IMR-90 (cell line): ENCODE data around the gene OSGIN1. TPM values are rescaled to one million over a fixed set of nuclear protein-coding genes. Genes with fewer than 3 reads are reported as not detected.

Experiments
- ATAC-seq: fragments of 200-7000 bp; cut with Tn5 transposase; 2 replicates; pipeline ENCODE4 v1.9.1; 2020; ENCODE audit warnings: low read depth, mild to moderate bottlenecking, moderate library complexity
- BruUV-seq: library from RNA; stranded (reverse); fragments of 400-500 nt; replicated peaks from 2 replicates; lab custom pipeline; 2021; lab: Mats Ljungman, UMichigan
- CTCF ChIA-PET: fragments of 300-600 bp; formaldehyde crosslinking; extraction: SDS; loops from one replicate; lab custom pipeline; 2021; ENCODE audit warnings: antibody characterized with exemption; lab: Yijun Ruan, JAX
- POLR2A ChIA-PET: fragments of 300-600 bp; sonication (Branson Sonifier 250); formaldehyde crosslinking; loops from one replicate; lab custom pipeline; 2022; ENCODE audit warnings: antibody characterized with exemption; ENCODE audit not compliant: unreplicated experiment; lab: Charles Lee
- DNase-seq: peaks from one replicate; pipeline ENCODE4 v3.0.0; 2013
- H2AFZ ChIP-seq: replicated peaks from 2 replicates; pipeline ENCODE3; 2013; ENCODE audit warnings: low read length, mild to moderate bottlenecking; ENCODE audit not compliant: poor library complexity
- H2AK5ac ChIP-seq: 2 replicates; pipeline ENCODE4 v1.6.1; 2013; ENCODE audit warnings: low read depth, low read length, inconsistent platforms
- H2AK9ac ChIP-seq: replicated peaks from 2 replicates; pipeline ENCODE3; 2013; ENCODE audit warnings: mild to moderate bottlenecking, low read depth, low read length, moderate library complexity; ENCODE audit not compliant: poor library complexity
- H2BK120ac ChIP-seq: 2 replicates; pipeline ENCODE4 v1.6.1; 2013; ENCODE audit warnings: low read depth, low read length, inconsistent platforms
- H2BK15ac ChIP-seq: 3 replicates; pipeline ENCODE4 v1.6.1; 2013; ENCODE audit warnings: low read depth, low read length, inconsistent platforms
- H2BK20ac ChIP-seq: 2 replicates; pipeline ENCODE4 v1.6.1; 2013; ENCODE audit warnings: low read depth, mild to moderate bottlenecking, inconsistent platforms, low read length, moderate library complexity
- H2BK5ac ChIP-seq: 2 replicates; pipeline ENCODE4 v1.6.1; 2013; ENCODE audit warnings: mild to moderate bottlenecking, low read depth, low read length, inconsistent platforms; ENCODE audit not compliant: poor library complexity, severe bottlenecking
- H3K14ac ChIP-seq: replicated peaks from 2 replicates; pipeline ENCODE4 v1.6.1; 2013; ENCODE audit warnings: low read depth, low read length, inconsistent platforms
- H3K18ac ChIP-seq: 2 replicates; pipeline ENCODE4 v1.6.1; 2013; ENCODE audit warnings: low read depth, low read length, control low read depth
- H3K23ac ChIP-seq: 2 replicates; pipeline ENCODE4 v1.6.1; 2013; ENCODE audit warnings: low read depth, low read length, inconsistent platforms
- H3K27ac ChIP-seq: 2 replicates; pipeline ENCODE4 v1.5.1; 2013; ENCODE audit warnings: mild to moderate bottlenecking, control low read depth, low read length; ENCODE audit not compliant: insufficient read depth
- H3K27me3 ChIP-seq: 2 replicates; pipeline ENCODE4 v1.6.1; 2013; ENCODE audit warnings: low read length; ENCODE audit not compliant: control insufficient read depth, insufficient read depth
- H3K36me3 ChIP-seq: 2 replicates; pipeline ENCODE4 v1.6.1; 2013; ENCODE audit warnings: low read length, mixed read lengths; ENCODE audit not compliant: control insufficient read depth, insufficient read depth
- H3K4ac ChIP-seq: 2 replicates; pipeline ENCODE4 v1.6.1; 2013; ENCODE audit warnings: low read depth, low read length, inconsistent platforms
- H3K4me1 ChIP-seq: 2 replicates; pipeline ENCODE4 v1.6.1; 2013; ENCODE audit warnings: low read length, mixed read lengths; ENCODE audit not compliant: control insufficient read depth, insufficient read depth
- H3K4me2 ChIP-seq: 2 replicates; pipeline ENCODE4 v1.6.1; 2013; ENCODE audit warnings: low read depth, mild to moderate bottlenecking, control low read depth, low read length, moderate library complexity
- H3K4me3 ChIP-seq: 2 replicates; pipeline ENCODE4 v1.5.1; 2013; ENCODE audit warnings: low read depth, mild to moderate bottlenecking, control low read depth, low read length, moderate library complexity; ENCODE audit not compliant: insufficient read depth
- H3K56ac ChIP-seq: 2 replicates; pipeline ENCODE4 v1.6.1; 2013; ENCODE audit warnings: low read length, inconsistent platforms; ENCODE audit not compliant: insufficient read depth; ENCODE audit errors: extremely low read depth
- H3K79me1 ChIP-seq, 2 experiments: 2 replicates each; pipeline ENCODE4 v1.6.1; 2013; ENCODE audit warnings: low read length in 2 of 2, inconsistent platforms in 1 of 2, low read depth in 1 of 2
- H3K9ac ChIP-seq: 2 replicates; pipeline ENCODE4 v1.6.1; 2013; ENCODE audit warnings: low read depth, low read length, control low read depth
- H3K9me1 ChIP-seq: 2 replicates; pipeline ENCODE4 v1.6.1; 2013; ENCODE audit warnings: low read length, inconsistent platforms; ENCODE audit not compliant: insufficient read depth
- H3K9me3 ChIP-seq: 2 replicates; pipeline ENCODE4 v1.6.1; 2013; ENCODE audit warnings: low read length; ENCODE audit not compliant: control insufficient read depth, insufficient read depth
- H4K20me1 ChIP-seq: 2 replicates; pipeline ENCODE4 v1.6.1; 2013; ENCODE audit warnings: low read length, inconsistent platforms; ENCODE audit not compliant: insufficient read depth
- H4K5ac ChIP-seq: 2 replicates; pipeline ENCODE4 v1.6.1; 2013; ENCODE audit warnings: mild to moderate bottlenecking, low read depth, low read length, control low read depth
- H4K8ac ChIP-seq, 2 experiments: 2 replicates each; pipeline ENCODE4 v1.6.1; 2013; ENCODE audit warnings: low read depth in 2 of 2, low read length in 2 of 2, control low read depth in 1 of 2, inconsistent platforms in 1 of 2
- H4K91ac ChIP-seq: 2 replicates; pipeline ENCODE4 v1.6.1; 2013; ENCODE audit warnings: low read depth, low read length, inconsistent platforms; ENCODE audit not compliant: insufficient read depth
- BHLHE40 ChIP-seq: fragments of 150-350 bp; IDR thresholded peaks from 2 replicates; pipeline ENCODE4 v1.6.1; 2016; ENCODE audit warnings: mild to moderate bottlenecking, low read depth, low read length
- CEBPB ChIP-seq: IDR thresholded peaks from 2 replicates; pipeline ENCODE4 v1.6.1; 2012; ENCODE audit warnings: low read depth, low read length, improper control_type of control experiment
- CHD1 ChIP-seq: IDR thresholded peaks from 2 replicates; pipeline ENCODE4 v1.6.1; 2012; ENCODE audit warnings: low read depth, low read length, improper control_type of control experiment
- FOS ChIP-seq: fragments of 150-350 bp; IDR thresholded peaks from 2 replicates; pipeline ENCODE4 v1.6.1; 2016; ENCODE audit warnings: low read depth, low read length
- MAZ ChIP-seq: IDR thresholded peaks from 2 replicates; pipeline ENCODE4 v1.6.1; 2012; ENCODE audit warnings: low read depth, mild to moderate bottlenecking, low read length, improper control_type of control experiment, moderate library complexity, borderline replicate concordance
- MXI1 ChIP-seq: IDR thresholded peaks from 2 replicates; pipeline ENCODE4 v1.6.1; 2012; ENCODE audit warnings: low read depth, mild to moderate bottlenecking, low read length, moderate library complexity, borderline replicate concordance
- POLR2A ChIP-seq: IDR thresholded peaks from 2 replicates; pipeline ENCODE4 v1.6.1; 2012; ENCODE audit warnings: mild to moderate bottlenecking, low read depth, low read length
- RFX5 ChIP-seq: IDR thresholded peaks from 2 replicates; pipeline ENCODE4 v1.8.0; 2012; ENCODE audit warnings: low read depth, mild to moderate bottlenecking, low read length, moderate library complexity
- SMC3 ChIP-seq: fragments of 150-350 bp; IDR thresholded peaks from 2 replicates; pipeline ENCODE4 v1.6.1; 2016; ENCODE audit warnings: low read depth, mild to moderate bottlenecking, antibody characterized with exemption, low read length, moderate library complexity
- WGBS, 2 experiments: methylation state at CpG; one replicate each; pipeline versions ENCODE4 v1.1.5 to v1.1.7; 2013; ENCODE audit warnings: missing lambda C conversion rate in 2 of 2; ENCODE audit not compliant: insufficient read length in 1 of 2; ENCODE audit errors: extremely low coverage in 2 of 2; 5-methylcytosine and 5-hydroxymethylcytosine counted together
- dilution Hi-C: fragments of 300-500 bp; cut with HindIII; formaldehyde crosslinking; loops from one replicate; pipeline ENCODE4 v1.14.3; 2018; ENCODE audit warnings: low sequenced_read_pairs; ENCODE audit not compliant: unreplicated experiment
- in situ Hi-C: fragments of 300-500 bp; cut with MboI; formaldehyde crosslinking; loops from 3 replicates; pipeline ENCODE4 v1.14.3; 2019; ENCODE audit warnings: low sequenced_read_pairs, inconsistent platforms, mixed read lengths
- intact Hi-C: fragments of 100-400 bp; cut with micrococcal nuclease; formaldehyde crosslinking; loops from 2 replicates; pipeline ENCODE4 v1.10.0; 2022
- polyA plus RNA-seq, 3 experiments: library from polyadenylated mRNA; depleted of rRNA; stranded (reverse); fragments of >200 nt; gene quantifications; 2 replicates each; pipeline ENCODE4 v1.2.3, GENCODE V29; 2012; ENCODE audit warnings: low replicate concordance in 1 of 3
- total RNA-seq: library from RNA; depleted of rRNA; stranded (reverse); fragments of >200 nt; gene quantifications from 2 replicates; pipeline ENCODE4 v1.2.3, GENCODE V29; 2012

The OSGIN1 gene
- total and polyA plus RNA-seq, 2 of the 4 experiments (the other 2 are of a cell fraction), result 0.90 to 6.4 TPM

GRCh38 chr16:83913245-83913633, 39.8 kb upstream of the OSGIN1 start:
- Histone ChIP-seq H4K20me1 (peaks cover 1% of the 10 kb centered on the region), H2BK20ac (no peak overlapping the region), H3K79me1 (peaks cover 3 to 8% of the 10 kb centered on the region in 2 experiments; a peak in 1 of 4 replicates), H2AK9ac (no peak overlapping the region), H2AK5ac (no peak overlapping the region), H2BK5ac (no peak overlapping the region), H4K5ac (no peak overlapping the region), H3K9me1 (peaks cover 9% of the 10 kb centered on the region), H3K14ac (0 out of 2 replicates have a peak overlapping the region, but pooled peaks have one; percentile 51), H3K56ac (no peak overlapping the region), H3K36me3 (peaks cover 49% of the 10 kb centered on the region), H2AFZ (peak overlapping the region; percentile 72), H3K27me3 (no peaks in the 10 kb centered on the region), H3K18ac (no peak overlapping the region), H3K4ac (0 out of 2 replicates have a peak overlapping the region, but pooled peaks have one; percentile 12), H3K9me3 (no peaks in the 10 kb centered on the region), H3K4me2 (no peak overlapping the region), H3K23ac (no peak overlapping the region), H4K91ac (no peak overlapping the region), H4K8ac (no peak overlapping the region; a peak in 1 of 4 replicates), H3K4me1 (peaks cover 3% of the 10 kb centered on the region; the same call in 1 of the 2 replicates), H2BK15ac (no peak overlapping the region), H3K27ac (no peak overlapping the region), H2BK120ac (no peak overlapping the region), H3K9ac (no peak overlapping the region), H3K4me3 (no peak overlapping the region)
- intact Hi-C loops, result no loop called here
- in situ Hi-C loops, result no loop called here
- ATAC-seq (peak; percentile 67), DNase-seq (no peak)
- 29% methylated on average over 10 of the region's 15 CpGs; no CpG with 5 or more reads in 1 of the 2 experiments for WGBS, 2 experiments
- POLR2A ChIA-PET, result no interaction called here
- BruUV-seq, result no TSS peak
- TF ChIP-seq FOS, result no peak
- TF ChIP-seq CEBPB, result no peak
- no peak for TF ChIP-seq CHD1
- no peak for TF ChIP-seq RFX5
- TF ChIP-seq POLR2A, result no peak
- TF ChIP-seq SMC3, result no peak
- no peak for TF ChIP-seq MXI1
- TF ChIP-seq MAZ, result no peak
- no peak for TF ChIP-seq BHLHE40
- dilution Hi-C loops, result no loop called here
- CTCF ChIA-PET, result no interaction called here
